NCI-H446 (cell line): ENCODE measurements around the gene MEGF11.
A peak's percentile ranks its signal among the peaks of the same experiment; 100 is the strongest.
"Not testable (repeated sequence)": the region's sequence is repeated elsewhere in the genome, so short reads cannot be mapped to it uniquely, and the experiment has no call there.

Source experiments
- DNase-seq, 2 experiments: peaks; one replicate each; lab custom pipeline; 2025; lab: John Stamatoyannopoulos, UW

The MEGF11 gene

GRCh38 chr15:66275352-66275751 is 21.8 kb upstream of the MEGF11 start:
- no peak for DNase-seq

- no peak for DNase-seq
These were observed 17.4 kb upstream of the MEGF11 start for GRCh38 chr15:66270932-66271331.

DNA sequence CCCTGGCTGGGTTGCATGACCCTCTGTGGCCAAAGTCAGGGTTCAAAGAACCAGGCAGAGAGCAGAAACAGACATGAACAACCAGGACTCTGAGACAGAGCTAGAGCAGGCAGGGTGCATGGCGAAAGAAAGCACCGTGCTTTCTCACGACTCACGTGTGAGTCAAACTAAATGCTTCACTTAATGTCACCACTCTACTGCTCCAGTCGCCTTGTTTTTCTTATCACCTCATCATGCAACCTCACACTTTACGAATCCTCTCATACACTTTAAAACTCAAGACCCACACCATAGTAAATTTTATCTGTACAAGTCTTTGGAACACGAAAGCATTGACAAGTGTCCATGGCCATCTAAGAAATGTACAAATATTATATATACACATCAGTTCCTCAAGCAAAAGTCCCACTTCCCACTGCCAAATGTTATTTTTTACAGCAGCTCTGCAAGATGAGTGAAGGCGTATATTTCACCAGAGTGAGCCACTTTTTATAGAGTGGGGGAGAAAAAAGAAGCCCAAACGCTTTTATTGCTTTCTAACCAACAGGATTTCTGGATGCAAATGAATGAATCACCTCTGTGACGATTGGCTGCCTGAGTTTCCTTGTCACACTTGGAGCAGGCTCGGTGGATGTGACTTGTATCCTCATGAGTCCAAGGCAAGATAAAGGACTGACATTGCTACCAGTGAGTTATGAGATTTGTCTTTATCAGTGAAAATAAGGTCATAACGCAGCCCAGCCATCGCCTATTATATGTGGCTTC is 16.0 kb upstream of the MEGF11 start:
- peak in 1 of 2 experiments; percentile 28 for DNase-seq

DNA sequence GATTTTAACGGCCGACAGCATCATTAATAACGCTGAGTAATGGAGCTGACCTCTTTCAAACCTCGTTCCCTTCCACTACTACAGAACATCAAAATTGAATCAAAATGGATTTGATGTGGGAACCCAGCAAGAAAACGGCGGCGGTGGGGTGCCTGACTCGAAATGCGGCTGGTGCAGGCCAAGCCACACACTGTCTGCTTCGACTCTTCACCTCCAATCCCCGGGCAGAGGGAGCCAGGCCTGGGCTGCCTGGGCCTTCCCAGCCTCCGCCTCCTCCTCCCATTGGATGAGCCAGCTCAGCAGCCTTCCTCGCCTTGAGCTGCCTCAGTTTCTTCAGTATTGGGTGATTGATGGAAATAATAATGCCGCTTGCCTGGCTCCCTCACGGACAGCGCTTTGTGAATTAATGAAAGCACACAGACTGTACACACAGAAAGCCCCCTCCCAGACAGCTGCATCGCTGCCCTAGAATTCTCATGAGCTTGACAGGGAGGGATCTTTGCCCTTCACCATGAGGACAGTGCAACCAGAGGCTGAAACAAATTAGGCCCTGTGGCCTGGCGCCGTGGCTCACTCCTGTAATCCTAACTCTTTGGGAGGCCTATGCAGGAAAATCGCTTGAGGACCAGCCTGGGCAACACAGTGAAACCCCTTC is 11.4 kb upstream of the MEGF11 start:
- DNase-seq, result no peak

- not testable (repeated sequence) for DNase-seq
These were observed 9.3 kb upstream of the MEGF11 start for GRCh38 chr15:66262837-66263236.

GRCh38 chr15:66261056-66261455 is 7.5 kb upstream of the MEGF11 start:
- peak in 1 of 2 experiments; percentile 3 for DNase-seq

GRCh38 chr15:66256692-66257091 is 3.1 kb upstream of the MEGF11 start:
- no peak for DNase-seq

GRCh38 chr15:66254951-66255676 is 1.6 kb upstream of the MEGF11 start:
- DNase-seq, result no peak

DNA sequence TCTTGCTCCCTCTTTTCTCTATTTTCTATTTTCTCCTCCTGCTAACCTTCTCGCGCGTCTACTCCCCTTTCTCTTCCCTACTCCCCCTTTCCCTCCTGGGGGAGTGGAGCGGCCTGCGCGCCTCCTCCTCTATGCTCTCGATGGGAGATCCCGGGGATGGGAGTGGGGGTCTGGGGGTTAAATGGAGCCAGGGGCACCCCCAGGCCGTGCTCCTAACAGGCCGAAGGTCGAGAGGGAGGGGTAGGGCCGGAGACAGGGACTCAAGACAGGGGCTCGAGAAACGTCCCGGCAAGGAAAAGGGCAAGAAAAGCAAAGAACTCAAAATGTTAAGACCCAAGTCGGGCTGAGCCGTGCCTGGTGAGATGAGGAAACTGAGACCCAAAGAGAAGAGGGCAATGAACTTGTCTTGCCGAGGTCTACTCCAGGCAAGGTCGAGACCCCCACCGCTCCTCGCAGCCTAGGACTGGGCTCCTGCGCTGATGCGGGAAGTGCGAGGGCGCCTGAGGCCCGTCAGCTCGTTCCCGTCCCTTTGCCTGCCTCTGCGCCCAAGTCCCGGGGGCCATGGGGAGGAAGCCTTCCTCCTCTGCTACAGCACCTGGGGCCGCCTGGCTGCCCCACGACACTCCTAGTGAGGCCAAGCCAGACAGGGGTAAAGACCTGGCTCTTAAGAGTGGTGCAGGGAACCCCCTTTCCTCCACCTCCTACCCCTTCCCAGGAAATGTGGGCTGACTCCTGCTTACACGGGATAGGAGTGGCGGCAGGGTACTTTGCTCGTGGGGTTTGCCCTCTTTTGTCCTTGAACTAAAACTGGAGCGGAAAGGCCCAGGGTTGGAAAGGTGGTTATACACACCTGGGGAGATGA is 770 bp upstream of the MEGF11 start:
- DNase-seq, result no peak

- DNase-seq, result no peak
These were observed 699 bp downstream of the MEGF11 start for GRCh38 chr15:66252685-66253417.

GRCh38 chr15:66251790-66252684 is 1.5 kb downstream of the MEGF11 start:
- DNase-seq, result peak; percentile 20 to 64

- DNase-seq, result no peak
These were observed 2.3 kb downstream of the MEGF11 start for GRCh38 chr15:66251065-66251789.

DNA sequence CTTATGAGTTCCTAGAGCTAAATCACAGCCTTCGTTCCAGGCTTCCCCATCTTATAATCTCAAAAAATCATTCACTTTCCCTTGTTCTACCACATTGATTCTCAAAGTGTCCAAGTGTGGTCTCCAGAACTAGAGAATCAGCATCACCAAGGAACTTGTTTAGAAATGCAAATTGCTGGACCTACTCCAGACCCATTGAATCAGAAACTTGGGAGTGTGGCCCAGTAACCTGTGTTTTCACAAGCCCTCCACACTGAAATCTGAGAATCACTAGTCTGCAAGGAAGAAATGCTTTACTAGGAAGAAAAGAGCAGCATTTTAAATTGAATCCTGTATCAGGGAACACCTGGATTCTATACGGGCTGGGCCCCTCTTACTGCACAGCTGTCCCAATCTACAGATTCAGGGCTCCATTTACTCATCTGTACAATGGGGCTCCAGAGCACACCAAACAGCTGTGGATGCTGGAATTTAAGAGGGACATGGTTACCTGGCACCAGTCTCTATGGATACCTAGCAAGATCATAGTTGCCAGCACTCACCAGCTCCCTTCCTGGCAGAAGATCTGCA is 3.9 kb downstream of the MEGF11 start:
- no peak for DNase-seq

- DNase-seq, result no peak
These were observed 6.6 kb downstream of the MEGF11 start for GRCh38 chr15:66246937-66247336.

DNA sequence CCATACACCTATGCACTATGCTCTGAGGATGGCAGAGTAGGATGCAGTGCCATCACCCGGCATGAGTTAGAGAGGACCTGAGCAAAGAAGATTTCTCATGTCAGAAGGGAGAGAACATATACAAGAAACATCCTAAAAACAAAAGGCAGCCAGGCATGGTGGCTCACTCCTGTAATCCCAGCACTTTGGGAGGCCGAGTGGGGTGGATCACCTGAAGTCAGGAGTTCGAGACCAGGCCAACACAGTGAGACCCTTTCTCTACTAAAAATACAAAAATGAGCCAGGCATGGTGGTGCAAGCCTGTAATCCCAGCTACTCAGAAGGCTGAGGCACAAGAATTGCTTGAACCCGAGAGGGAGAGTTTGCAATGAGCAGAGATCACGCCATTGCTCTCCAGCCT is 7.7 kb downstream of the MEGF11 start:
- not testable (repeated sequence) for DNase-seq

DNA sequence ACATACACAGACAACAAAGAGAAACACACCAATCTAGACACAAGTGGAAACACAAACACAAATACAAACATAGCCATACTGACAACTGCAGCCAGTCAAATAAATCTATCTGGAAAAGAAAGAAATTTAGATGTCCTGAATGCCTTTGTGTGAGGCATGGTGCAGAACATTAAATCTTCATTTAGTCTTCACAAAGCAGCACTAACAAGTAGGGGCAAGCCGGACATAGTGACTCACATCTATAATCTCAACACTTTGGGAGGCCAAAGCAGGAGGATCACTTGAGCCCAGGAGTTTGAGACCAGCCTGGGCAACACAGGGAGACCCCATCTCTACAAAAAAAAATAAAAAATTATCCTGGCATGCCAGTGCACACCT is 11.7 kb downstream of the MEGF11 start:
- no peak for DNase-seq

DNA sequence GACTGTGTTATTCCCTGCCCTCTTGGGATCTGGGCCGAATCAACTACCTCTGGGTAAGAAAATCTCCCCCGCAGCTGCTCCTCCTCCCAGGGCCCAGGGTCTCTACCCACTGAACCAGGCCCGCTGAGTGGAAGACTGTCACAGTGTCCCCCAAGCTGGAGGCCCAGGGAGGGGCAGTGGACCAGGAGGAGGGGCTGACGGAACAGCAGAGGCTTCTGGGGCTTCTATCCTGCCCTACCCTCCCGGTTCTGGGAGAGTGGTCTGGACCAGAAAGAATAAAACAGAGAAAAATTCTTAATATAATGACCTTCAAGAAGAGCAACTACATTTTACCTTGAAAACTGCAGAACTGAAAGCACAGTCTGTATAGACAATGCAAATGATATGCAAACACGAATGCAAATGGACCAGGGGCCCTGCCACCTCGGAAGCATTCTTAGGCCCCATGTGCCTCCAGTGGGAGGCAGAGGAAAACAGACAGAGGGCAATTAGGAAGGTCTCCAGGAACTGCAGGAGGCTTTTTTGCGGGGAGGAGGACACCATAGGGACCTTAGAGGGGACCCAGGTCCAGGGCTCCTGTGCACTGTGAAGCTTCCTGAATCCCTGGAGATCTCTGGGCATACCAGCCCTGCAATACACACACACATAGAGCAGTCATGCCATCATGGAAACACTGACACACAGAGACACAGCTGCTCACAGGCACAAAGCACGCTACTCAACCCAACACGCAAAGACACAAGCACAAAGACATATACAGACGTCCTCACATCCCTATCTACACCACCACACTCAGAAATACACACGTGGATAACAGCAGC is 12.3 kb downstream of the MEGF11 start:
- DNase-seq, result no peak

DNA sequence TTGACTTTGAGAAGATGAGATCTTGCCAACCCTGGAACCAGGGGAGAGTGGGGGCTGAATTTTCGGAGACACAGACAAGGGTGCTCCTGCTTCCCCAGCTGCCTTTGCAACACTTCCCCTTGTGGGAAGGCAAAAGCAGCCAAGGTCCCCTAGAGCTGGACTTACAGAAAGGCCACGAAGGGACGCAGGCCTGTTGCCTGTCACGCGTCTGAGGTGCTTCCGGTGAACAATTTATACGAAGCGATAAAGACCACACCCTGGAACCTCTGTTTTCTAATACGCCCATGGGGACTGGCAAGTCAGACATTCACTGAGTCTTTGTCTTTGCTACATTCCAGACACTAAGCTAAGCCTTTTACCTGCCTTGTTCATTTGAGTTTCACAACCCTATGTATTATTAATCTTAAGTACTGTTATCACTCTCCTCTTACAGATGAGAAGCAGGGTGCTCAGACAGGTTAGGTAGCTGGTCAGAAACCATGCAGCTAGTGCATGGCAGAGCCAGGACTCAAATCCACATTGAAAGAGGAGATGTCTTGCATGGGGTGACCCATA is 13.2 kb downstream of the MEGF11 start:
- no peak for DNase-seq
